GM19397 (cell line): ENCODE data around the gene ACLY.
"Not testable (repeated sequence)": the region's sequence is repeated elsewhere in the genome, so short reads cannot be mapped to it uniquely, and the experiment has no call there.

Experiments used
- ATAC-seq: cut with Tn5 transposase; IDR thresholded peaks from one replicate; pipeline ENCODE4 v1.9.1; 2021; ENCODE audit warnings: mild to moderate bottlenecking, moderate library complexity; ENCODE audit not compliant: unreplicated experiment

Gene ACLY

GRCh38 chr17:41874293-41874670 lies 44.5 kb downstream of the ACLY start:
- ATAC-seq = not testable (repeated sequence)

DNA sequence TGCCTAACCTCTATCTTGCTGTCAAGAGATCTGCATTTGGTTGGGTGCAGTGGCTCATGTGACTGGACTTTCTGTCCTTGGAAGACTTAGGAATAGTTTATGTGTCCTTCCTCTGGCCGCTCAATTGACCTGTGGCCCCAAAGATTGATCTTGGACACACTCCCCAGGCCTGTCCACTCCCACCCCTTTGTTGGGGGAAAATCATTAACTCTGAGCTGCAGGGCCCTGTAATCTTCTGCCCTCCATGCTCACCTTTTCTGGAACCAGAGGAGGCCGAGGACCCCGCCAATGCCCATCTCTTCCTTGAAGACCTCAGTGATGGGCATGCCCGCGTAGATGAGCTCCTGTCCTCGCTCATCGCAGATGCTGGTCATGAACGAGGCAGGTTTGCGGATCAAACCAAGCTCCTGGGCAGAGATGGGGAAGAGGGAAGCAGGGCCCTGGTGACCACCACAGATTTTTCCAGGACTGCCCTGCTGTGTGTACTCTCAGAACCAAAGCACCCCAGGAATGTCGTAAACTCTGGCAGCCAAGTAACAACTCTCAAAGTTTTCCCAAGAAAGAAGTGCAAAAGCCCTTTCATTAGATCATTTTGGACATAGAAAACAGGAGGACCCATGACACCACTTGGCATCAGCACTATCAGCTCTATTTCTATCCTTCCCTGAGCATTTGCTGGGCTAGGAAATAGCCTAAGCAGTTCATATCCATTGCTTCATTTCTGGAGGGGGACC lies 45.0 kb downstream of the ACLY start:
- ATAC-seq = no peak

- no peak for ATAC-seq
Measured at GRCh38 chr17:41871789-41872188, 47.0 kb downstream of the ACLY start.

DNA sequence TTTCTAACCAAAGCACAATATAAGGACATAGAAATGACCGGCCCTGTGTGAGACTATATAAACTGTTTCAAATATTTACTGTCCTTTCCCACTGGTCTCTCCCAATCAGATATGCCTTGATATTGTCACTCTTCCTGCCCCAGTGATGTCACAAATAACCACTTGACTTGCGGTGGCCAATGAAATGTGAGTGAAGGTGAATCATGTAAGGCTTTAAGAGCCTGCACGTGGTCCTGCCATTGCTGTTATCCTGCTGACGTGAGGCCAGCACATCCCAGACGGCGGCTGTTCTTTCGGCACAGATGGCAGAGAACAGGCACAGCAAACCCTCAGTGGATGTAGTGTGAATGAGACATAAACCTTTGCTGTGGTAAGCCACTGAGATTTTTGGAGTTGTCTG lies 48.1 kb downstream of the ACLY start:
- no peak for ATAC-seq

GRCh38 chr17:41870097-41870496 lies 48.7 kb downstream of the ACLY start:
- ATAC-seq = no peak

GRCh38 chr17:41869426-41869825 lies 49.3 kb downstream of the ACLY start:
- ATAC-seq = no peak

GRCh38 chr17:41868568-41868967 lies 50.2 kb downstream of the ACLY start:
- no peak for ATAC-seq

DNA sequence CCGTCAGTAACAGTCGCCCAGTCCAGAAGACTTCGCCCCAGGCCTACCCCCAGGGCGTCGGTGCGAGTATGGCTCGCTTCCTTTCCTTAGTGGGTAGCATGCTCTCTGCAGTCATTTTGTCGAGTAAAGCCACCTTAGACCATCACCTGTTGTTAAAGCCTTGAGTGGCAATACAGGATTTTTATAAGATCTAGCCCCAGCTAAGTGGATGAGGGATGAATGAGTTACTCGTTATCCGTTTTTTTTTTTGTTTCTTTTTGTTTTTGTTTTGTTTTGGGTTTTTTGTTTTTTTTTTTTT lies 53.2 kb downstream of the ACLY start:
- ATAC-seq = no peak

- peak; percentile 86 for ATAC-seq
Measured at GRCh38 chr17:41864836-41865595, 53.7 kb downstream of the ACLY start, which contains the start of gene KLHL11. TSS of gene KLHL11 (minus strand) at chr17:41865423. CDS start at chr17:41865370, 53 bp downstream.

DNA sequence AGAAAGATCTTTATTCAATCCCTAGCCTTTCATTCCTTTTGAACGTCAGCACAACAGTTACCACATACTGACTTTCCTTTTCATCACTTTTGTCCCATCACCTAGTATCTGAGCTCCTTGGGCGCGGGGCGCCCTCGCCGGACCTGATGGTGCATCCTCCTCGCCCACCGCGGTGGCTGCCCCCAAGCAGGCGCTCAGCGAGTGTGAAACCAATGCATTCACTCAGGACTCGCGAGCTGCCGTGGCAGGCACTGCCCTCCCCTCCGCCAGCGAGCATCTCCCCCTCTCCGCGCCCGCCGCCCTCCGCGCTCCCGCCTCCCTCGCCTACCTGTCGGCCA lies 54.3 kb downstream of the ACLY start:
- peak; percentile 31 for ATAC-seq

DNA sequence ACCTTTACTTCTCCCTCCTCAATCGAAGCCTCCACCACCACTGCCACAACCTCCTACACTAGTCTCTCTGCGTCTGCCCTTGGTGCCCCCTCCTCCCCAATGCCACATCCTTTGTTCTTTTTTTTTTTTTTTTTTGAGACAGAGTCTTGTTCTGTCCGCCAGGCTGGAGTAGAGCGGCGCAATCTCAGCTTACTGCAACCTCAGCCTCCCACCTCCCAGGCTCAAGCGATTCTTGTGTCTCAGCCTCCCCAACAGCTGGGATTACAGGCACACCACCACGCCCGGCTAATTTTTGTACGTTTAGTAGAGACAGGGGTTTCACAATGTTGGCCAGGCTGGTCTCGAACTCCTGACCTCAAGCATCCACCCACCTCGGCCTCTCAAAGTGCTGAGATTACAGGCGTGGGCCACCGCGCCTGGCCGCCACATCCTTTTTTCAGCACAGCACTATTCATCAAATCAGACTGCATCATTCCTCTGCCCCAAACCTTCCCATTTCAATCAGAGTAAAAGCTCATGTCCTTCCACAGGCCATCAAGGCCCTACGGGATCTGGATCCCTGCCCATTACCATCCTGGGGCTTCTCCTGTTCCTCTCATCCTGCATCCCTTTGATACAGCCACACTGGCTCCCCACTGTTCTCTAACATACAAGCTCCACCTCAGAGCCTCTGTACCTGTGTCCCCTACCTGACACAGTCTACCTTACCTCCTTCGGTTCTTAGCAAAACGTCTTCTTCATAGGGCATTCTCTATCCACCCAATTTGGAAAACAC lies 55.5 kb downstream of the ACLY start:
- ATAC-seq = no peak

DNA sequence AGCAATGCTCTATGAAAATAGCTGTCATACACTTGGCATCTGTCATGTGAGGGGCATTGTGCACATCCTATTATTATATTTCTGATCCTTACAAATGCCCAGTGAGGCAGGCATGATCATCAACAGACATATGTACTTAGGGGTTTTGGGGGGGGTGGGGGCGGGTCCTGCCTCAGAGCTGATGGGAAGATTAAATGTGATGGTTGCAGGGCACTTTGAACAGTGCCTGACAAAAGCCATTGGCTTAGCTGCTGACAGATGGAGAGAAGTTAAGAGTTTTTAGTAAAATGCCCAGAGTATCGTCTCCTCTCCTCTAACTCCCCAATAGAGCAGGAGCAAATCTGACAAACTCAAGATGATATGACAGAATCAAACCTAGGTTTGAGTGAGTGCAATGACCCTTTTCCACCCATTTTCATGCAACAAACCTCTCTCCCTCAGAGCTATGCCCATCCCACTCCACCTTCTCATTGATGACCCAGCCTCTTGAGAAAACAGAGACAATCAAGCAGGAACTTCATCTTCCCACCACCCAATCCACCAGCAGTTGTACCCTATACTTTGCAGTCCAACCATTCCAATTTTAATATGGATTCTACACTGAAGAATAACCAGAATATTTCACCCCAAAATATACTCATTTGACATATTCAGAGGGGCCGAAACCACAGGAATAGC lies 58.4 kb downstream of the ACLY start:
- ATAC-seq = no peak

- ATAC-seq = not testable (repeated sequence)
Measured at GRCh38 chr17:41851382-41851781, 67.4 kb downstream of the ACLY start.

GRCh38 chr17:41849251-41849990 lies 69.3 kb downstream of the ACLY start:
- no peak for ATAC-seq

DNA sequence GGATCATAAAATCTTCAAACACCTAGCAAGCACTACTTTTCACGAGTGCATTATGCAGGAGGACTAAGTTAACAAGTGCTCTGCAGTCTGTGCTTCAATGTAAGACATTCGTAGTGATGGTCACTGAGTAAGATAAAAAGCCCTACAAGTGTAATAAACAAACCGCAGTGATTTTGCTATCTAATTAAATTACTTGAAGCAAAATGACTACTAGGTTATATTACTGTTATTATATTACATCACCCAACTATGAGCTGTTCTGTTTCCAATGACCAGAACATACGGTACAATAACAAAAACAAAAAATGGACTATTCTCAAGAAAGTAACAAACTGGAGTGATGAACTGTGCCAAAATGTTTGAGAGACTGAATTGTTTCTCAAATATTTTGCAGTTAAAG lies 70.0 kb downstream of the ACLY start:
- ATAC-seq = no peak

- no peak for ATAC-seq
Measured at GRCh38 chr17:41844971-41845370, 73.8 kb downstream of the ACLY start.

GRCh38 chr17:41840781-41841180 lies 78.0 kb downstream of the ACLY start:
- ATAC-seq = not testable (repeated sequence)

GRCh38 chr17:41839448-41839847 lies 79.3 kb downstream of the ACLY start:
- ATAC-seq = not testable (repeated sequence)

DNA sequence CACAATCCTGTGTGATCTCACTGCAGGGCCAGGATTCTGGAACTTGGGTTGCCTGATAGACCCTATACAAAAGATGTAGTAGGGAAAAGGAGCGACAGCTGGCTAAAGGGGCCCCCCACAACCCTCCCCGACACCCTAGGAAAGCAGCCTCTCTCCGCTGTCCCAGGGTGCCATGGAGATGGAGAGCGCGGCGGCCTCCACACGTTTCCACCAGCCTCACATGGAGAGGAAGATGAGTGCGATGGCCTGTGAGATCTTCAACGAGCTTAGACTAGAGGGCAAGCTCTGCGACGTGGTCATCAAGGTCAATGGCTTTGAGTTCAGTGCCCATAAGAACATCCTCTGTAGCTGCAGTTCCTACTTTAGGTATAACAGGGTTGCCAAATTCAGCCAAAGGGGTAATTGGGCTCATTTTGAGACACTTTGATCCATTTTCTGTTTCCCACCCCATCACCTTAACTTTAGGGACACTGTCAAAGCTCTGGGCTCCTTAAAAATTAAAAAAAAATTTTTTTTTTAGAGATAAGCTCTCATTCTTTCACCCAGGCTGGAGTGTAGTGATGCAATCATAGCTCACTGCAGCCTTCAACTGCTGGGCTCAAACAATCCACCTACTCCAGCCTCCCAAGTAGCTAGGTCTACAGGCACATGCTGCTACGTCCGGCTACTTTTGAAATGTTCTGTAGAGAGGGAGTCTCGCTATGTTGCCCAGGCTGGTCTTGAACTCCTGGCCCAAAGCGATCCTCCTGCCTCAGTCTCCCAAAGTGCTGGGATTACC lies 80.8 kb downstream of the ACLY start, which contains the start of gene KLHL10:
Gene KLHL10 (plus strand): TSS at position 65 of the 778 bp plus-strand sequence. CDS start 108 bp downstream, at position 173.
- no peak for ATAC-seq
